GM12865 (cell line): ENCODE data around the gene PLPPR3.

Source experiments
- DNase-seq: peaks from one replicate; pipeline ENCODE4 v3.0.0; 2010; ENCODE audit warnings: low read depth
- H3K4me3 ChIP-seq: 2 replicates; pipeline ENCODE4 v1.5.1; 2011; ENCODE audit warnings: mild to moderate bottlenecking, low read depth, low read length, control low read depth
- CTCF ChIP-seq: IDR thresholded peaks from 2 replicates; pipeline ENCODE4 v1.5.1; 2011; ENCODE audit warnings: low read length, control low read depth, low read depth, inconsistent platforms; ENCODE audit not compliant: insufficient read depth; ENCODE audit errors: missing control alignments

Gene PLPPR3

GRCh38 chr19:831407-832369 is 9.9 kb upstream of the PLPPR3 start:
- TF ChIP-seq CTCF: no peak
- DNase-seq: no peak
- no peak overlapping the region for H3K4me3 ChIP-seq

- no peak overlapping the region for H3K4me3 ChIP-seq
- no peak for TF ChIP-seq CTCF
- no peak for DNase-seq
Observed at GRCh38 chr19:829129-829758, 7.5 kb upstream of the PLPPR3 start.

GRCh38 chr19:827710-828321 is 6.1 kb upstream of the PLPPR3 start, which contains the start of gene AZU1:
AZU1 (plus strand) TSS chr19:827837; CDS start chr19:827847, 10 bp downstream.
- H3K4me3 ChIP-seq: no peak within 1 kb of the TSS
- no peak for TF ChIP-seq CTCF
- no peak for DNase-seq

DNA sequence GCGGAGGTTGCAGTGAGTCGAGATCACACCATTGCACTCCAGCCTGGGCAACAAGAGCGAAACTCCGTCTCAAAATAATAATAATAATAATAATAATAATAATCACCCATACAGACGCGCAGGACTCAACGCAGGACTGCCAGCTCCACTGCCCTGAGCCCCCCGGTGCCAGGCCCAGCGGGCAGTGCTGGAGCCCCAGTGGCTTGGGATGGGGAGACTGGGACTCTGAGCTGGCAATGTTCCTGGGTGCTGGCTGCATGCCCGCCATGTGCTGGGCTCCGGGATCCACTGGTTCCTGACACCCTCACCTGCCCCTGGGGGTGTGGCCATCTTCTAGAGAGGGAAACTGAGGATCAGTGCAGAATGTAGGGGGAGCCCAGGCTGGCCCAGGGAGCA is 5.6 kb upstream of the PLPPR3 start:
- no peak for TF ChIP-seq CTCF
- no peak overlapping the region for H3K4me3 ChIP-seq
- DNase-seq: no peak

DNA sequence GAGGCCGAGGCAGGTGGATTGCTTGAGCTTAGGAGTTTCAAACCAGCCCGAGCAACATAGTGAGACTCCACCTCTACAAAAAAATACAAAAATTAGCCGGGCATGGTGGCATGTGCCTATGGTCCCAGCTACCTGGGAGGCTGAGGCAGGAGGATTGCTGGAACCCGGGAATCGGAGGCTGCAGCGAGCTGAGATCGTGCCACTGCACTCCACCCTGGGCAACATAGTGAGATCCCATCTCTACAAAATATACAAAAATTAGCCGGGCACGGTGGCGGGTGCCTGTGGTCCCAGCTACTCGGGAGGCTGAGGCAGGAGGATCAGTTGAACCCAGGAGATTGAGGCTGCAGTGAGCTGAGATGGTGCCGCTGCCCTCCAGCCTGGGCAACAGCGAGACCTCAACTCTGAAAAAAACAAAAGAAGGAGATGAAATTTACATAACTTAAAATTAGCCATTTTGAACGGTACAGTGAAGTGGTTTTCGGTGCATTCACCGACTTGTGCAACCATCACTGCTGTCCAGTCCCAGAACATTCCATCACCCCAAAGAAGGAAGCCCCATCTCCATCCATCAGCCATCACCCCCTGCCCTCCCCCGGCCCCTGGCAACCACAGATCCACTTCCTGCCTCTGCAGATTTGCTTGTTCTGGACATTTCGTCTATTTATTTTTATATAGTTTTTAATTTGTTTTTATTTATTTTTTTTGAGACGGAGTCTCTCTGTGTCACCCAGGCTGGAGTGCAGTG is 4.3 kb upstream of the PLPPR3 start:
- no peak for TF ChIP-seq CTCF
- no peak for DNase-seq
- H3K4me3 ChIP-seq: no peak overlapping the region

- no peak for DNase-seq
- H3K4me3 ChIP-seq: no peak overlapping the region
- TF ChIP-seq CTCF: no peak
Observed at GRCh38 chr19:824885-825284, 3.1 kb upstream of the PLPPR3 start.
